HCT116 (cell line): ENCODE results near the gene SCYGR1.

Experiments
- CEBPB ChIP-seq: IDR thresholded peaks from 2 replicates; pipeline ENCODE4 v1.6.1; 2012; ENCODE audit warnings: low read depth
- CTCF ChIP-seq, 3 experiments: fragments of 200-600 bp in 1 of 3; sonication (generic) in 1 of 3; IDR thresholded peaks in 2 of 3; conservative IDR thresholded peaks in 1 of 3; 2 replicates each; pipeline ENCODE4 v1.5.1; 2012 to 2017; ENCODE audit warnings: low read depth in 2 of 3, low read length in 2 of 3, antibody characterized with exemption in 1 of 3, borderline replicate concordance in 1 of 3, control low read depth in 1 of 3, mild to moderate bottlenecking in 1 of 3, mixed read lengths in 1 of 3, mixed run types in 1 of 3, moderate library complexity in 1 of 3; ENCODE audit not compliant: insufficient read depth in 1 of 3
- ELF1 ChIP-seq: IDR thresholded peaks from 2 replicates; pipeline ENCODE4 v1.6.1; 2012; ENCODE audit warnings: low read depth, borderline replicate concordance
- EZH2 ChIP-seq: fragments of 200-600 bp; sonication (generic); IDR thresholded peaks from 2 replicates; pipeline ENCODE4 v1.6.1; 2017; ENCODE audit warnings: antibody characterized with exemption, mixed run types
- EZH2phosphoT487 ChIP-seq: fragments of 200-600 bp; IDR thresholded peaks from 2 replicates; pipeline ENCODE4 v1.6.1; 2018; ENCODE audit warnings: antibody characterized with exemption, borderline replicate concordance
- FOSL1 ChIP-seq: IDR thresholded peaks from 2 replicates; pipeline ENCODE4 v1.6.1; 2012; ENCODE audit warnings: low read depth
- MAX ChIP-seq: IDR thresholded peaks from 2 replicates; pipeline ENCODE4 v1.6.1; 2012
- POLR2A ChIP-seq: IDR thresholded peaks from 2 replicates; pipeline ENCODE4 v1.7.0; 2011; ENCODE audit warnings: borderline replicate concordance; ENCODE audit not compliant: insufficient read depth, insufficient read length; ENCODE audit errors: extremely low read depth
- RAD21 ChIP-seq: IDR thresholded peaks from 2 replicates; pipeline ENCODE4 v1.6.1; 2012; ENCODE audit warnings: low read depth, mild to moderate bottlenecking
- REST ChIP-seq: IDR thresholded peaks from 2 replicates; pipeline ENCODE4 v1.6.1; 2012; ENCODE audit warnings: low read depth
- SRF ChIP-seq: IDR thresholded peaks from 2 replicates; pipeline ENCODE4 v1.6.1; 2012; ENCODE audit warnings: low read depth
- ZBTB33 ChIP-seq: IDR thresholded peaks from 2 replicates; pipeline ENCODE4 v1.6.1; 2011; ENCODE audit warnings: mild to moderate bottlenecking, low read length, moderate library complexity; ENCODE audit not compliant: insufficient replicate concordance; ENCODE audit errors: extremely low read depth

GRCh38 chr2:227377467-227378351, 10.0 kb downstream of the SCYGR1 start:
- TF ChIP-seq CTCF (IDR thresholded peaks at IDR 0.05 in 2 of 3, conservative IDR thresholded peaks at IDR 0.05 in 1 of 3; ENCODE audit: borderline replicate concordance in 1 of 3, insufficient read depth in 1 of 3, low read depth in 2 of 3, low read length in 2 of 3): peak; percentile 16 to 50 (median 30); a peak in 3 of 6 replicates
- no peak for TF ChIP-seq POLR2A
- TF ChIP-seq RAD21: peak; percentile 22; the same call in 1 of the 2 replicates
- TF ChIP-seq CEBPB: no peak
- TF ChIP-seq MAX: no peak
- TF ChIP-seq REST: no peak
- TF ChIP-seq ZBTB33: no peak
- TF ChIP-seq ELF1: no peak
- no peak for TF ChIP-seq EZH2
- no peak for TF ChIP-seq EZH2phosphoT487
- no peak for TF ChIP-seq SRF
- no peak for TF ChIP-seq FOSL1
